HL-60/S4 (cell line): Measurements from ENCODE around the gene CCND2.

Experiments
- in situ Hi-C: fragments of 300-500 bp; cut with MboI; formaldehyde crosslinking; loops from 2 replicates; pipeline ENCODE4 v1.14.3; 2022; ENCODE audit warnings: low sequenced_read_pairs

CCND2 gene

DNA sequence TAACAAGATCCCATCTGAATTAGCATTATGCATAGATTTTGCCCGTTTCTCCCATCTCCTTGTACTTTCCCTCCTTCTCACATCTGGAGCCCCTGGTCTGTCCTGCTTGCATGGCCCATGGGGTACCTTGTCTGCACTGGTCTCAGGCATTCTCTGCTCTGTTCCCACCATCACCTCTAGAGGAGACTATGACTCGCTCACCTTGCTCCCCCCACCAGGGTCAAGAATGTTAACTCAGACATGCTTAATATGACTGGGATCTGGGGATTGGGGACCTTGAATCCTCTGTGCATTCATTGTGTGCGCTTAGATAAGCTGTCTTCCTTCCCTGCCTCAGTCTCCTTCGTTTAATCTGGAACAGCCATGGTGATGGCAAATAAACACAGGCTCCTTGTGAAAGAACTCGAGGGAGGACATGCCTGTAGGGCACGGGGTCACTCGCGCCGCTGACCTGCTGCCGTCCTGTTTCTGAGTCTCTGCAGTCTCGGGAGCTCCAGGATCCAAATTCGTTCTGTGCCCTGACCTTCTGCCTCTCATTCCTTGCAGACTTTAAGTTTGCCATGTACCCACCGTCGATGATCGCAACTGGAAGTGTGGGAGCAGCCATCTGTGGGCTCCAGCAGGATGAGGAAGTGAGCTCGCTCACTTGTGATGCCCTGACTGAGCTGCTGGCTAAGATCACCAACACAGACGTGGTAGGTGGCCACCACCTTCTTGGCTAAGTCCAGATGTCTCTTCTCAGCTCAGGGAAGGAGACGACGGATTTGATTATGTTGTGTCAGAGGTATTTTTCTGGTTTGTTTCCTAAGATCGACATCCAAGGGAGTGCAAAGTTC, 15.0 kb downstream of the CCND2 start:
- in situ Hi-C loops, result loop anchor here (10.0 to 25.0 kb wide), 2 partner anchors 176 to 394 kb away; no protein-coding TSS in a partner anchor

DNA sequence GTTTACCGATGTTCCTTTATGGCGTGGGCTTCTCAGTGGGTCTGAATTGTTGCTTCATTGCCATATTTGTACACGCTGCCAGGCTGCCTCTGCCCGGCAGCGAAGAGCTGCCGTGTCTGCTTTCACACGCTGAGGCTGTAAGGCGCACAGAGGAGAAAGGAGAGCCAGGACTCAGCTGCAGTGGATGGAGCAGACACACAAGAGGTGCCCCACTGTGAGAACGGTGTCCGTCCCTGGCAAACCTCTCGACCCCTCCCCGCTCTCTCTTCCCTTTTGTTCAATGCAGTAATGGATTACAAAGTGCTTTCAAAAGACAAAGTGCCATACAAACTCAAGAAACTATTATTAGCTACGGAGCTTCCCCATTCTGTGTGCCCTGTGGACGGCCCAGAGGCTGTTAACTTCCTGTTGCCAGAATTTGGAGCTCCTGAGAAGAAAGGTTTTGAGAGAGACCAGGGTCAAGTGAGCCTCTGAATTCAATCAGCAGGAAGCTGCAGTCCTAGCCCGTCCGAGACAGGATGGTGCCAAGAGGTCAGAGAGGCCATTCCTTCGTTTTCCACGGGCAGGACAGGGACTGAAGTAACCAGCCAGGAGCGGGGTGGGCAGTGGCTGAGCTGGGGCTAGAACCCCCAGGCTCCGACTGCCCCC, 15.8 kb downstream of the CCND2 start:
- in situ Hi-C loops, result loop anchor here (10.0 to 25.0 kb wide), 2 partner anchors 177 to 395 kb away; no protein-coding TSS in a partner anchor

DNA sequence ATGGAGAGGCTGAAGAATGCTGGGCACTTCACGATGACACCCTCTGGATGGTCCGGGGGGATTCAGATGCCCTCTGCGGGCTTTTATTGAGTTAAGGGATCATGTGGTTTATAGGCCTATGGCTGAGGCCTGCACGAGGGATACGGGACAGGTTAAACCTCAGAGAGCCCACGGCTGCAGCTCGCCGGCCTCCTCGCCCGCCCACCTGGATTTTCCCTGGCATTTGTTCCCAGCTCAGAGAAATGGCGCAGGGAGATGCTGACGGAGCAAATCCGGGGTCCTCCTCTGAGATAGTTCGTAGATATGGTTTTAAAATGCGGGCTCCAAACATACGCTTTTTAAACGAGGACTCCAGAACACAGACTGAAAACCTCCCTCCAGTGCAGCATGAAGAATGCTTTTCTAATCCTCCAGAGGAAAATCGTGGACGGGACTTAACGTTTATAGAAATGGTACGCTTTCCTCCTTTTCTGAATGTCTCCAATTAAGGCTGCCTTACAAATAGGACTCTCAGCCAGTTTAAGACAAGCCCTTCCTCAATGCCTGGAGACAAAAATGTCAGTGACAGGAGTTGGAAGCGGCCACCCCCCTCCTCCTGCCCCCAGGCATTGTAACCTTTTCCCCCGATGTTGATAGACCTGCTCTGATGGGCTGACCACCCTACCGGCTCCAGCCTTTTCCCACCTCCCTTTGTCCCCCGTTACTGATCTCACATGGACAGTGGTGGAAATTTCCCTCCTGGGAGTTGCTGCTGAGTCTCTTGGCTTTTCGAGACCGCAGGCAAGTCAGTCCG, 16.6 kb downstream of the CCND2 start:
- in situ Hi-C loops, result loop anchor here (10.0 to 25.0 kb wide), 2 partner anchors 178 to 395 kb away; no protein-coding TSS in a partner anchor

DNA sequence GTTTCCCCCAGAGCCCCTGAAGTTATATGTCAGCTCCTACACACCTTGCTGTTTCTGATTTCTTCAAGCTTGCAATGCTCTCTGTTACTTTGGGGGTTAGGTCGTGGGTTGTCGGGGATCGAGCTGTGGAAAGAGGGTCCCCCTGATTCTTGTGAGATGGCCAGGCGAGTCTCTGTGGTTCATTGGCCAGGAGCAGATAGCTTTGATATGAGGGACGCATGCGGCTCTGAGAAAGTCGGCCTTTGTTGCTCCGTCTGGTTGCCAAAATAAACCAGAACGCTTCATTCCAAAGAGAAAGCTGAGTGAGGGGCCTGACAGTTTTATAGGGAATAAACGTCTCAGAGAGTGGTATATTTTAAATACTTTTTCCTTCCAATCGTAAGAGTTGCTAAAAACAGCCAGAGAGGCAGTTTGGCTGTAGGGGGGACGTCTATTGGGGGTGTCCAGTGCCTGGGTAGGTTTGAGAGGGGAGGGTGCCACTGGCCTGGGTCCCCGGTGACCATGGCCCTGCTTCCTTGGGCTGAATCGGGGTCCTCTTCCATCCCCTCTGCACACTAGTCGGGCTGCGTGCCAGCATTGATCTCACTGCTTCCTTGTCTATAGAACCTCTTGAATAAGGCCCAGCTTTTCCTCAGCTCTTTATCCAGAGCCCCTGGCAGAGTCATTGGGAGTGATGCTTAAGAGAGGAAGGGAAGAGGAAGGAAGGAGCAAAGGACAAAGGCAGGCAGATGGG, 18.9 kb downstream of the CCND2 start:
- in situ Hi-C loops, result loop anchor here (25.0 kb wide), 1 partner anchor 180 kb away; no protein-coding TSS in a partner anchor

DNA sequence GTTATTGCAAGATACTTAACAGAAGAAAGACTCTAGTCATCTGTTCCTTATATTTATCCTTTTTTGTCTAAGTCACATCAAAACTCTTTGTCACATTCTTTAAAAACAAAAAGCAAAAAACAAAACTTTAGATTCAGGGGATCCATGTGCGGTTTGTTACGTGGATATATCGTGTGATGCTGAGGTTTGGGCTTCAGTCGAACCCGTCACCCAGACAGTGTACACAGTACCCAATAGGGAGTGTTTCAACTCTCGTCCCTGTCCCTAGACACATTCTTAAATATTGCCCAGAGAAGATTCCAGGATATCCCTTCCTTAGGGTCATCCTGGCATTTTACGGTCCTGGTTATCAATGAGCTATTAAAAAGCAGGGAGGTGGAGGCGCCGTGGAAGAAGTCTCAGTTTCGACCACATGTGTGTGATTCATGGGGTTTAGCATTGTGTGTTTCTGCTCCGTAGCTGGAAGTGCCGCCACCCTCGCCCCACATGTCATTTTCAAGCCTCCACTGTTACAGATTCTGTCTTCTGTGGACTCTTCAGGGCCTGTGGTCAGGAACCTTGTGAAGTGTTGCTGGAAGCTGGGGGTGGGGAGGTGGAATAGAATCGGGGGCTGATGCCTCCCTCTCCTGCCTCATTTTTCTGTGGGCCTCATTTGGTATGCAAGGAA, 19.9 kb downstream of the CCND2 start:
- in situ Hi-C loops, result loop anchor here (25.0 kb wide), 1 partner anchor 181 kb away; no protein-coding TSS in a partner anchor

DNA sequence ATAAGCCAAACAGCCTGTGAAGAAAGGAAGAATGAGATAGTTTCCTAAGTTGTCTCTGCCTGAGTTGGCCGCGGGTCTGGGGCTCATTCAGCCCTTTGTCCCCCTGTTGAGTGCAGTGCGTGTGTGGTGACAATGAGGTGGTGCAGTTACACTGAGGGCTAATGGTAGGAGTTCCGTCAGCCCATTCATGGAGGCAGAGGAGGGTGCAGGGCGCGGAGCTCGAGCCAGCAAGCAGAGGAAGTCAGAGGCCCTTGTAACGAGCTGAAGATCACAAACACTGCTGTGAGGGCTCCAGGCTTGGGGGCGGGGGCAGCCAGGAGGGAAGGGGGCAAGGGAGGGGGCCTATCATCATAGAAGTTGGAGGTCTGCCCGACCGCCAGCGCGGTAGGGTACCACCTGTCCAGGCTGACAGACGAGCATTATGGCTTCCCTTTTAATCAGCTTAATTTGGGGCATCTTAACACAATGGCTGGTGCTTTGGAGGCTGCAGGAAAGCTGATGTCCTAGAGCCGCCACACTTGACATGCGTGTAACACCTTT, 20.5 kb downstream of the CCND2 start:
- in situ Hi-C loops, result loop anchor here (25.0 kb wide), 1 partner anchor 182 kb away; no protein-coding TSS in a partner anchor

DNA sequence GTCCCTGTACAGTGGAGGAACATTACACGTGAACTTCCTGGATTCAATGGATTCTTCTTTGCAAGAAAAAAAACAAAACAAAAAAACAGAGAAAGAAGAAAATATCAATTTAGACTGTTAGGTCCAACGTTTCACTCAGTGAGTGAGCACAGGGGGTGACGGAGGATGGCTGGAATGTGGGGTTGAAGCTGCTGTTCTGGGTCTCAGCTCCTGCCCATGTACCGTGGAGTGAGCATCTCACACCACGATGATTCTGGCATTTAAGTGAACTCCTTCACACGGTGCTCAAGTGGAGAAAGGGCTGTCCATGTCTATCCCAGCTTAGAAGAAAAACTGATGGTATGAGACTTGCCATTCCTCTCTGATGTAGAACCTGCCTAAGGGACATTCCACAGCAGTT, 23.2 kb downstream of the CCND2 start:
- in situ Hi-C loops, result loop anchor here (25.0 kb wide), 1 partner anchor 184 kb away; no protein-coding TSS in a partner anchor

DNA sequence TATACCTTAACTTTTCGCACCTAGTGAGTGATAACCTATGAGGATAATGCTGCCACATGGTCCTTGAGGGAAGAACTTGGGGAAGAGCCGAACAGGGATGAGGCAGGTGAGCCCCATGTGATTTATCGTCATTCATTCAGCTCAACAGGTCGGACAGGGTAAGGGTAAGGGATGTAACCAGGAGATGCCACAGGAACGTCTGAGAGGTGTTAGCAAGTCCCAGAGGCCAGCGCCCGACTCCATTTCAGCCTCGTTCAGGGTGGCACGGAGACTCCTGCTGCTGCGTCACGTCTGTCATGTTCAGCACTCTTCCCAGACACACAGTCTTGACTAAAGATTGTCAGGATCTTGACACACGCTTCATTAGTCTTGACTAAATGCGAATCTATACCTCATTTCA, 24.1 kb downstream of the CCND2 start:
- in situ Hi-C loops, result loop anchor here (25.0 kb wide), 1 partner anchor 185 kb away; no protein-coding TSS in a partner anchor

DNA sequence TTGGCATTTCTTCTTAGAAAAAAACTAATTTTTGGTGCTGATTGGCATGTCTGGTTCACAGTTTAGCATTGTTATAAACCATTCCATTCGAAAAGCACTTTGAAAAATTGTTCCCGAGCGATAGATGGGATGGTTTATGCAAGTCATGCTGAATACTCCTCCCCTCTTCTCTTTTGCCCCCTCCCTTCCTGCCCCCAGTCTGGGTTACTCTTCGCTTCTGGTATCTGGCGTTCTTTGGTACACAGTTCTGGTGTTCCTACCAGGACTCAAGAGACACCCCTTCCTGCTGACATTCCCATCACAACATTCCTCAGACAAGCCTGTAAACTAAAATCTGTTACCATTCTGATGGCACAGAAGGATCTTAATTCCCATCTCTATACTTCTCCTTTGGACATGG, 27.3 kb downstream of the CCND2 start:
- in situ Hi-C loops, result no loop called here

DNA sequence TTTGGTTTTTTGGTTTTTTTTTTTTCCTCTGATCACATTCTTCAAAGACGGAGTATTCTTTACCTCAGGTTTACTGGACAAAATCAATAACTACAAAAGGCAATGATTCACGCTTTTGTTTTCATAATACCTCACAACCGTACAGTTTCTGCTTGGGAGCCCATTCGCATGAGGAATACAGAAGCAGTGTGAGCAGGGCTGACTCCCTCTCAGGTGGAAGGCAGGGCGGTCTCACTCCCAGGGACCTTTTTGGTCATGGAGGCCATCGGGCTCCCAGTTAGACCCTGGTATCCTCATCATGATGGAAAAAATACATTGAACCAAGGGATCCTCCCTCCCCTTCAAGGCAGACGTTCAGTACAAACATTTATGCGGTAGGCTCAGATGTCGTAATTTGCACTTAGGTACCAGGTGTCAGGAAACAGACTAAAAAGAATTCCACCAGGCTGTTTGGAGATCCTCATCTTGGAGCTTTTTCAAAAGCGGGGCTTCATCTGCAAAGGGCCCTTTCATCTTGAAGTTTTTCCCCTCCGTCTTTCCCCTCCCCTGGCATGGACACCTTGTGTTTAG, 28.5 kb downstream of the CCND2 start:
- in situ Hi-C loops, result no loop called here

DNA sequence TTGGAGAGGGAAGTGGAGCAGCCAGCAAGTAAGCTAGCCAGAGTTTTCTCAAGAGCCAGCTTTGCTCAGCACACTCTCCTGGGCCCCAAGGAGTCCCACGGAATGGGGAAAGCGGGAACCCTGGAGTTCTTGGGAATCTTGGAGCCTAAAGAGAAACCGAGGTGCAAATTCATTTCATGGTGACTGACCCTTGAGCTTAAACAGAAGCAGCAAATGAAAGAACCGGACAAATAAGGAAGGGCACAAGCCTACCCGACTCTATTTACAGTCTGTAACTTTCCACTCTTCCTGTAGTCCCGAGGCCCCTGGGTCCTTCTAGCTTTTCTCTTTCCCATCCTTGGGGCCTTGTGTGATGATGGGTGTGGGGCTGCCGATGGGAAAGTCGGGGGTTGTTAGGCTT, 29.3 kb downstream of the CCND2 start:
- in situ Hi-C loops, result no loop called here

DNA sequence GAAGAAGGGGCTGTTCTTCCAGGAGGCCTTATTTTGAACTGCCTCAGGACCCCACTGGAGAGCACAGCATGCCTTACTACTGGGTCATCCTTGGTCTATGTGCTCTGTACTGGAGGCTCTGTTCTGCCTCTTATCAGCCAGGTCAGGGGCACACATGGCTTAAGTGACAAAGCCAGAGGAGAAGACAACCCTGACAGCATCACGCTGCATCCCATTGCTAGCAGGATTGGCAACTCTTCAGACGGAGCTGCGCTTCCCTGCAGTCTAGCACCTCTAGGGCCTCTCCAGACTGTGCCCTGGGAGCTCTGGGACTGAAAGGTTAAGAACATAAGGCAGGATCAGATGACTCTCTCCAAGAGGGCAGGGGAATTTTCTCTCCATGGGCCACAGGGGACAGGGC, 30.2 kb downstream of the CCND2 start:
- in situ Hi-C loops, result no loop called here

DNA sequence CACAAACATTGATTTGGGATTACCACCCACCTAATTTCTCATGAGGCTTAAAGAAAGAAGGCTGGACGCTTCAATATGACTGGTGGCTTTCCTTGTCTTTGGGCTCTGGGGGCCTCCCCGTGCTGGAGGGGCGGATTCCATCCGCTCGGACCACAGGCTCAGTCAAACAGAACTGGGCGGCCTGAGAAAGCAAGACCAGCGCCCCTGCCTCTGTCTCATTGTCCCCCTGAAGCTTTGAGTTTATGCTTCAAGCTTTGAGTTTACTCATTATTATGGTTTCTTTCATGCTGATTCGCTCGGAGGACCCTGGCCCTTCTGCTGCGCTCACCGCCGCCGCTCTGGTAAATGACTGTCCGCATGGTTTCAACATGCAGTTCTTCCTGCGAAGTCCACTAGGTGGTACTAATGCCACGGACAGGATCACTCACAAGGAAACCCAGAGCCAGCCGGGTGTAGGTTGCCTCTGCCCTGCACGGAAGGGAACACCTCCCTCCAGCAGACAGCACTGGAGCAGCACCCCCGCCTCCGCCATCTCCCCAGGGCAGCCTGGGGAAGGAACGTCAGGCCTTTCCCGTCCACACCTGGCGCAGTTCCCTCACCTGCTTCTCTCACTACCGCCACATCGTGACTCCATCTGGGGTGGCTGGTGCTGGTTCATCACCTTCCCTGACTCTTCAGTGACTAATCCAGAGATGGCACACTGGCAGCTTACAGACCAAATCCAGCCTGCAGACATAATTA, 34.2 kb downstream of the CCND2 start:
- in situ Hi-C loops, result no loop called here

DNA sequence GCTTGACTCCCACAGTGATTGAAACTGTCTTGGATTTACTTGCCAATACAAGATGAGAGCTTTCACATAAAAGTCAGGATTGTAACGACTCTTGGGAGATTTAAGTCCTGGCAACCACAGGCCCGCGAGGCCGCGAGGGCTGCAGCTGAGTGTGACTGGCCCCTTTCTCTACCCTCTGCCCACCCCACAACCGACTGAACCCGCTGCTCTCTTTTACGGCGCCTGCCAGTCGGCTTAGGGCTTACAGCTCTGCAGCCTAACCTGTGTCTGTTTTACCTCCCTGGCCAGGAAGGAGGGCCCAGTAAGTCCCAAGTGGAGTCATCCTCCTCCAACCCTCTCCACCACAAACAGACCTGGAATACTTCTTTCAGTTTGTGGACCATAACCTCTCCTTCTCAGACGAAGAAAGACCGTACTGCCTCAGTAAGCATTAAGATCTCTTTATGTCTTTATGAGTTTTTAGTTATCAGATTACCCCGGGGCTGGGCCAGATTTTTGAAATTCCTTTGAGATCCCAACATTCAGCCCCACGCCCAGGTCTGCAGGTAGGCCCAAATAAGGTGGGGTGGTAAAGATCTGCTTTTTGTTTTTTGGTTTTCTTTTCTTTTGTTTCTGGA, 34.9 kb downstream of the CCND2 start:
- in situ Hi-C loops, result no loop called here

DNA sequence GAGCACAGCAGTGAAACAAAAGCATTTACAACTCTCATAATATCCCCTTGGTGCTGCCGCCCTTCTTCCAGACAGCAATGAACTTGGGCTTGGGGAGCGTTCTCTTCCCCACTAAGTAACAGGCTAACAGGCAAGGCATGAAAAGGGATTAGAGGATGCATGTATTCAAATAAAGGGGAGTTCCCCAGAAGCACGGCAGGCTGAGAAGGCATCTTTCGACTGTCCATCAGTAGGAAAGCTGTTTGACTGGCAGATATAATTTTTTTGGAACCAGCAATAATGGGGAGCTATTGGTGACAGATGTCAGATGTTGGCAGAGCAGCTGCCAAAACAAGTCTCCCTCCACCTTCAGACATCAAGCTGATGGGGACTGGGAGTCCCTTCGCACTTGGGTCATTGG, 38.2 kb downstream of the CCND2 start:
- in situ Hi-C loops, result no loop called here

DNA sequence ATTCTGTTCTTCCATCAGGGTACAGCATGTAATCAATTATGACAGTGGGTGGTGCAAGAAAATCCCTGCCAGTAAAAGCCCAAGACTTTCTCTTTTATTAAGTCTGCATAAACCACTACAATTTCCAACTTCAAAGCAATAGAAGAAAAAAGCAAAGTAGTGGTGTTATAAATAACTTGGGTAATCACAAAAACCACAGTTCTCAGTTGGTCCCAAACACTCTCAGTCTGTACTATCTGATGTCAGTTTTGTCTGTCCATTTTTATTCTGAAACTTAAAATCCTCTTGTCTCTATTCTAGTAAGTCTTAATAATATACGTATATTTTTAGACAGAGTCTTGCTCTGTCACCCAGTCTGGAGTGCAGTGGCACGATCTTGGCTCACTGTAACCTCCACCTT, 38.7 kb downstream of the CCND2 start:
- in situ Hi-C loops, result no loop called here

DNA sequence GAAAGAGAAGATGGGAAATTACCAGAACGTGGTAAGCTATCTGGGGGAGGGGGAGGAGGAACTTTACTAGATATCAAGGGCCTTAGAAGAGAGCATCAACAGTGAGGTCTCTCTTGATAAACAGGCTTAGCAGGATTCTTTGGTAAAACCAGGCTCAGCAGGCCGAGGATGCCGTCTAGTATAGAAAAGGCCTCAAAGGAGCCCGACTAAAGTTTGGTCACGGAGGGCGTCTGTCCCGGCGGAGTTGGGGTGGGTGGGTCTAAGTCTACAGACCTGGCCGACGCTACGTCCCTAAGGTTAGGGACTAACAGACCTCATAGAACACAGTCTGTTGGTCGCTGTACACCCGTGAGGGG, 46.9 kb downstream of the CCND2 start:
- in situ Hi-C loops, result no loop called here
